Measurements from ENCODE around the gene PPA1. TPM values are rescaled to one million over a fixed set of nuclear protein-coding genes. Genes with fewer than 3 reads are reported as not detected.

The PPA1 gene
- total and polyA plus RNA-seq, 2 experiments from 2014 or later: 44.9 to 86.0 TPM

- no peaks in the 10 kb centered on the region for H3K9me3 ChIP-seq (ENCODE audit: low read depth)
- DNase-seq (ENCODE audit: low read depth in 1 of 2, low spot score in 1 of 2): no peak
- no peaks in the 10 kb centered on the region for H3K36me3 ChIP-seq
- H3K27ac ChIP-seq: no peak overlapping the region
- no peaks in the 10 kb centered on the region for H3K4me1 ChIP-seq (ENCODE audit: low read depth)
- no peak overlapping the region for H3K4me3 ChIP-seq
- TF ChIP-seq, protein P1, sequence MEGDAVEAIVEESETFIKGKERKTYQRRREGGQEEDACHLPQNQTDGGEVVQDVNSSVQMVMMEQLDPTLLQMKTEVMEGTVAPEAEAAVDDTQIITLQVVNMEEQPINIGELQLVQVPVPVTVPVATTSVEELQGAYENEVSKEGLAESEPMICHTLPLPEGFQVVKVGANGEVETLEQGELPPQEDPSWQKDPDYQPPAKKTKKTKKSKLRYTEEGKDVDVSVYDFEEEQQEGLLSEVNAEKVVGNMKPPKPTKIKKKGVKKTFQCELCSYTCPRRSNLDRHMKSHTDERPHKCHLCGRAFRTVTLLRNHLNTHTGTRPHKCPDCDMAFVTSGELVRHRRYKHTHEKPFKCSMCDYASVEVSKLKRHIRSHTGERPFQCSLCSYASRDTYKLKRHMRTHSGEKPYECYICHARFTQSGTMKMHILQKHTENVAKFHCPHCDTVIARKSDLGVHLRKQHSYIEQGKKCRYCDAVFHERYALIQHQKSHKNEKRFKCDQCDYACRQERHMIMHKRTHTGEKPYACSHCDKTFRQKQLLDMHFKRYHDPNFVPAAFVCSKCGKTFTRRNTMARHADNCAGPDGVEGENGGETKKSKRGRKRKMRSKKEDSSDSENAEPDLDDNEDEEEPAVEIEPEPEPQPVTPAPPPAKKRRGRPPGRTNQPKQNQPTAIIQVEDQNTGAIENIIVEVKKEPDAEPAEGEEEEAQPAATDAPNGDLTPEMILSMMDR (IDR thresholded peaks at IDR 0.05; ENCODE audit: low read depth, low read length): no peak
- H3K27me3 ChIP-seq: peaks cover 11% of the 10 kb centered on the region
Observed at GRCh38 chr10:70178139-70178725, 55.0 kb downstream of the PPA1 start.

DNA sequence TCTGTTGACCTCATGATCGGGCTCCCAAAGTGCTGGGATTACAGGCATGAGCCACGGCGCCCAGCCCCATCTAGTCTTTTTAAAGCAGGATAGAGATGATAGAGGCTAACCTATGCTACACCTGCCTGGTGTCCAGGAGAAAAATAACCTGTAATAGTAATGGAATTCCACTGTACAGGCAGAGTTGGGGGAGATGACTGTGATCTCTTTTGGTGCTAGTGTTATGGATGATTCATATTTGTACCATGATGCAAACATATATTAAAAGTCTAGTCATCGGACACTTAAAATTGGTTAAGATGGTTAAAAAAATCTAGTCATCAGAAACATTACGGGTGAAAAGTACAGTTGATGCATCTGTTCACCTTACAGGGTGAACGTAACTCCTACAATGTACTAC, 56.8 kb downstream of the PPA1 start:
- TF ChIP-seq, protein P1 (IDR thresholded peaks at IDR 0.05; ENCODE audit: low read depth, low read length): no peak
- no peaks in the 10 kb centered on the region for H3K27me3 ChIP-seq

DNA sequence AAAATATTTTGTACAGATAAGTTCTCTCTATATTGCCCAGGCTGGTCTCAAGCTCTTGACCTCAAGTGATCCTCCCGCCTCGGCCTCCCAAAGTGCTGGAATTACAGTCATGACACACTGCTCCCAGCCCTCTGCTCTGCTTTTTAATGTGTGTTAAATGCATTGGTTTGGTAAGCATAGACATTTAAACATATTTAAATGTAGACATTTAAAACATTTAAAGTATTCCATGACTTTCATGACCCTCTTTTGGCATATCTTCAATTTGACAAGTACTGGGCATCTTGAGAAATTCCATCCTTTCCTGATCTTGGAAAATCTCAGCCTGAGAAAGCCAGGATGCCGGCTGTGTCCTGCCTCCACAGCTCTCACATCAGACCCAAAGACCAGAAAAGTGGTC, 57.7 kb downstream of the PPA1 start:
- H3K36me3 ChIP-seq: no peaks in the 10 kb centered on the region

More for the DNA sequence above, 56.8 kb downstream of the PPA1 start:
- H3K4me1 ChIP-seq (ENCODE audit: low read depth): no peaks in the 10 kb centered on the region
- no peak for DNase-seq (ENCODE audit: low read depth in 1 of 2, low spot score in 1 of 2)
- H3K27ac ChIP-seq: no peak overlapping the region
- H3K36me3 ChIP-seq: no peaks in the 10 kb centered on the region
- H3K4me3 ChIP-seq: no peak overlapping the region
- no peaks in the 10 kb centered on the region for H3K9me3 ChIP-seq (ENCODE audit: low read depth)

DNA sequence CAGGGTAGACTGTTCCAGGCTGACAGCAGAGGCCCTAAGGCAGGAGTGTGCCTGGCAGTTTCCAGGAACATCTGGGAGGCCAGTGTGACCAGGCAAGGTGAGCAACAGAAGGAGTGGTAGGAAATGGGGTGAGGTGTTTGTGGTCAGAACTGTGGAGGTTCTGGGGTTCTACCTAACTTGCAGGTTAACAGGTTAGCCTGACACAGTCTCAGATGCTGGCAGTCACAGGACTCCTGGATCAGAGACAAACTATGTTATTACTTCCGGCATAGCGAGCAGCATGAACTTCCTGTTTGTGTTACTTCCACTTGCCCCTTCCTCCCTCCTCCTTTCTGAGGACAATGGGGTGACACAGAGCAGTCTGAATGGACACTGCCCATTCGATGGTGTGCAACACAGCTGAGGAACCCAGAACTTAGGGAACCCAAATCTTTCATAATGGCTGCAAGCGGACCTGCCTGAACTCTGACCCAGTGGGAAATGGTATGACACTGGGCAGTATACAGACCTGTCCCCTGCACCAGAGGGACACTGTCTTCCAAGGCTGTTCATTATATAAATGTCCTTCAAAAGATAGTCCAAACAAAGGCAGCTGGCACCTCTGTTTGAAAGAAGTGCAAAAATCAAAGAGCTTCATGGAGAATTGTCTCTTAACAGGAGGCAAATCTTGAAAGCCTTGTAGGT, 59.0 kb downstream of the PPA1 start:
- Histone ChIP-seq H3K36me3 (no peaks in the 10 kb centered on the region), H3K27ac (no peak overlapping the region), H3K9me3 (ENCODE audit: low read depth) (no peaks in the 10 kb centered on the region), H3K4me1 (ENCODE audit: low read depth) (peaks cover 2% of the 10 kb centered on the region), H3K4me3 (no peak overlapping the region), H3K27me3 (no peaks in the 10 kb centered on the region)
- no peak for DNase-seq (ENCODE audit: low read depth in 1 of 2, low spot score in 1 of 2)
- TF ChIP-seq, protein P1 (IDR thresholded peaks at IDR 0.05; ENCODE audit: low read depth, low read length): no peak

More for the DNA sequence above, 57.7 kb downstream of the PPA1 start:
- Histone ChIP-seq H3K27ac (no peak overlapping the region), H3K9me3 (ENCODE audit: low read depth) (no peaks in the 10 kb centered on the region), H3K4me1 (ENCODE audit: low read depth) (no peaks in the 10 kb centered on the region), H3K4me3 (no peak overlapping the region), H3K27me3 (no peaks in the 10 kb centered on the region)
- no peak for DNase-seq (ENCODE audit: low read depth in 1 of 2, low spot score in 1 of 2)
- TF ChIP-seq, protein P1 (IDR thresholded peaks at IDR 0.05; ENCODE audit: low read depth, low read length): no peak

DNA sequence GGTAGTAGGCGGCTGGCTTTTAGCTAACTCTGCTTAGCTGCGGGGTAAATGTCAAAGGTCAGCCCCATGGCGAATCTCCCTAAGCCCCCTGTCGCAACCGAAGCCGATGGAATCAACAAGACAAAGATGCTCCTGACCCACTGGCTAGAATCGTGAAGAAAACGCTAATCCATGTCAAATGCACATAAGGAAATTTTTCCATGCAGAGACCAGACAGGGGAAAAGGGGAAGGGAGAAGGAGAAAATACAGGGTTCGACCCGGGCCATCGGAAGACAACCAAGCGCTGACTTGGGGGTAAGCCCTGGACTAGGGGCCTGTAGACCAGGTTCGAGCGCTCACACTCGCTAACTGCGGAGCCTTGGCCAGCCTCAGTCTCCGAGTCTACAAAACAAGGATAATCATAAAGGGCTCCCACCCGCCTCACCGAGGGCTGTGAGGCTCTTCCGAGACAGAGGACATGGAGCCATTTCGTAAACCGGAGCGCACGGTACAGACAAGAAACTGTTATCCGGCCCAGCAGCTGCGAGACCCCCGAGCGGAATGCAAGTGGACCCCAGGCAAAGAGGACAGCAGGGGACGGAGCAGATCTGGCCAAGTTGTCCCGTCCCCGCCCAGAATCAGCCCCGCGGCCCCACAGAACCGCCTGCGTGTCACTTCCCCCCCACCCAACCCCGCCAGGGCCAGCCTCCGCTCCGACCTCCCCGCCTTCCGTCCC, 63.4 kb downstream of the PPA1 start:
- Histone ChIP-seq H3K9me3 (ENCODE audit: low read depth) (no peaks in the 10 kb centered on the region), H3K27ac (peak overlapping the region; percentile 93), H3K4me1 (ENCODE audit: low read depth) (peaks cover 3% of the 10 kb centered on the region), H3K36me3 (peaks cover 4% of the 10 kb centered on the region), H3K4me3 (peak overlapping the region; percentile 90), H3K27me3 (no peaks in the 10 kb centered on the region)
- TF ChIP-seq, protein P1 (IDR thresholded peaks at IDR 0.05; ENCODE audit: low read depth, low read length): no peak
- peak in 1 of 2 donors; percentile 17 for DNase-seq (ENCODE audit: low read depth in 1 of 2, low spot score in 1 of 2)
